Keratinocyte (primary cell): ENCODE data around the gene PTBP1. TPM values are rescaled to one million over a fixed set of nuclear protein-coding genes. Genes with fewer than 3 reads are reported as not detected.
"Not testable (repeated sequence)": the region's sequence is repeated elsewhere in the genome, so short reads cannot be mapped to it uniquely, and the experiment has no call there.

Experiments used
- DNase-seq: peaks from one replicate; pipeline ENCODE4 v3.0.0-alpha.2; 2011; ENCODE audit warnings: low read depth, missing footprints, low spot score
- FAIRE-seq: peaks from 2 replicates; lab custom pipeline; 2011; peaks lifted over from hg19 to GRCh38; lab: Jason Lieb, UNC
- H2AFZ ChIP-seq: 2 replicates; pipeline ENCODE4 v1.6.0; 2012; ENCODE audit warnings: low read length, control low read depth, inconsistent platforms; ENCODE audit not compliant: control insufficient read depth
- H3K27ac ChIP-seq: 2 replicates; pipeline ENCODE4 v1.5.1; 2011; ENCODE audit warnings: low read length; ENCODE audit not compliant: control insufficient read depth, insufficient read depth
- H3K27me3 ChIP-seq: 3 replicates; pipeline ENCODE4 v1.6.0; 2011; ENCODE audit warnings: low read length; ENCODE audit not compliant: control insufficient read depth, insufficient read depth; ENCODE audit errors: extremely low read depth
- H3K36me3 ChIP-seq, 2 experiments: 2 replicates in 1 of 2; 3 replicates in 1 of 2; pipeline ENCODE4 v1.5.1; 2011; ENCODE audit warnings: low read length in 2 of 2, mild to moderate bottlenecking in 1 of 2; ENCODE audit not compliant: control insufficient read depth in 2 of 2, insufficient read depth in 2 of 2; ENCODE audit errors: extremely low read depth in 1 of 2
- H3K4me1 ChIP-seq: 3 replicates; pipeline ENCODE4 v1.5.1; 2011; ENCODE audit warnings: low read length; ENCODE audit not compliant: control insufficient read depth, insufficient read depth; ENCODE audit errors: extremely low read depth
- H3K4me2 ChIP-seq: 3 replicates; pipeline ENCODE4 v1.6.0; 2011; ENCODE audit warnings: low read depth, low read length; ENCODE audit not compliant: control insufficient read depth, insufficient read depth; ENCODE audit errors: extremely low read depth
- H3K4me3 ChIP-seq, 3 experiments: fragments of 200-600 bp in 1 of 3; sonication (generic) in 1 of 3; 2 replicates in 2 of 3; 3 replicates in 1 of 3; pipeline ENCODE4 v1.5.1; 2011 to 2016; ENCODE audit warnings: low read length in 3 of 3, mild to moderate bottlenecking in 3 of 3, control low read depth in 2 of 3, inconsistent platforms in 1 of 3, low read depth in 1 of 3, mixed read lengths in 1 of 3, mixed run types in 1 of 3, moderate library complexity in 1 of 3; ENCODE audit not compliant: control insufficient read depth in 2 of 3, insufficient read depth in 2 of 3; ENCODE audit errors: extremely low read depth in 1 of 3
- H3K79me2 ChIP-seq: 2 replicates; pipeline ENCODE4 v1.6.0; 2012; ENCODE audit warnings: low read length; ENCODE audit not compliant: control insufficient read depth, insufficient read depth
- H3K9ac ChIP-seq: 3 replicates; pipeline ENCODE4 v1.6.0; 2011; ENCODE audit warnings: low read length; ENCODE audit not compliant: control insufficient read depth, insufficient read depth; ENCODE audit errors: extremely low read depth
- H3K9me1 ChIP-seq: 3 replicates; pipeline ENCODE4 v1.6.0; 2011; ENCODE audit warnings: low read length; ENCODE audit not compliant: control insufficient read depth, insufficient read depth; ENCODE audit errors: extremely low read depth
- H3K9me3 ChIP-seq: 2 replicates; pipeline ENCODE4 v1.5.1; 2012; ENCODE audit warnings: low read depth, low read length; ENCODE audit not compliant: control insufficient read depth
- H4K20me1 ChIP-seq: 3 replicates; pipeline ENCODE4 v1.6.0; 2011; ENCODE audit warnings: low read length; ENCODE audit not compliant: control insufficient read depth, insufficient read depth; ENCODE audit errors: extremely low read depth
- CTCF ChIP-seq, 3 experiments: IDR thresholded peaks in 1 of 3; conservative IDR thresholded peaks in 1 of 3; optimal IDR thresholded peaks in 1 of 3; 2 replicates in 2 of 3; 3 replicates in 1 of 3; pipeline versions ENCODE3 to v1.5.1; 2011; ENCODE audit warnings: low read length in 3 of 3, mild to moderate bottlenecking in 3 of 3, moderate library complexity in 2 of 3, control low read depth in 1 of 3, inconsistent platforms in 1 of 3; ENCODE audit not compliant: insufficient read depth in 2 of 3; ENCODE audit errors: extremely low read depth in 1 of 3
- EZH2 ChIP-seq: IDR thresholded peaks from one replicate; pipeline ENCODE4 v1.6.1; 2012; ENCODE audit warnings: inconsistent platforms, mild to moderate bottlenecking, low read length, moderate library complexity
- dilution Hi-C: fragments of 300-500 bp; cut with MboI; formaldehyde crosslinking; loops from one replicate; pipeline ENCODE4 v1.7.0; 2020; ENCODE audit warnings: low sequenced_read_pairs; ENCODE audit not compliant: extremely low pct_ligation_motif_present
- polyA plus RNA-seq, 5 experiments: library from polyadenylated mRNA; depleted of rRNA in 3 of 5; stranded (reverse) in 3 of 5; stranded (forward) in 1 of 5; unstranded in 1 of 5; fragments of >200 nt; gene quantifications; 1 replicate in 1 of 5; 2 replicates in 3 of 5; 3 replicates in 1 of 5; pipeline versions ENCODE4 v1.2.1 to v1.2.3, GENCODE V29; 2011 to 2012; ENCODE audit warnings: missing spikeins in 2 of 5, low read depth in 1 of 5, low replicate concordance in 1 of 5

Gene PTBP1
- polyA plus RNA-seq, 1 donor (not counting 4 experiments of a cell fraction or from before 2014, with no cell fraction given) = 117 TPM

DNA sequence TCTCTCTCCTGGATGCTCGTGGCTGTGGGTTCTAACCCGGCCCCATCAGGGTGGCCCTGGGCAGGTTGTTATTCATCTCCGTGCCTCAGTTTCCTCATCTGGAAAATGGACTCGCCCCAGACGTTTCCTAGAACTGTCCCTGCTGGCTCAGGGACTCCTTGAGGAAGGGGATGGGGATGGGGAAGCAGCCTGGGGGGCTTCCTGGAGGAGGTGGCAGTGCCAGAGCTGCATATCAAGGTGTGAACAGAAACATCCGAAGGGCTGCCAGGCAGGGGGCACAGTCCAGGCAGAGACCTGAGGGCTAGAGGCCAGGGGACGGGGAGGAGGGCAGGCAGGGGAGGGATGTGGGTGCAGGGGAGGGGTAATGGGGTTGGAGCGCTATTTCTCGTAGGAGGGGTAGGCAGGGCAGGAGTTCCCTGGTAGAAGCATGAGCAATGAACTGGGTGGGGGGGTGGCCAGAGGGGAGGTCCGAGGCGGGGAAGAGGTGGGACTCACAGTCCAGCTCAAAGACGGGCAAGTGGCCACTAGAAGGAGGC, 51.2 kb downstream of the PTBP1 start:
- FAIRE-seq = no peak
- peaks cover 4% of the 10 kb centered on the region for H4K20me1 ChIP-seq
- H3K9me1 ChIP-seq = no peaks in the 10 kb centered on the region
- TF ChIP-seq CTCF (optimal IDR thresholded peaks at IDR 0.05 in 1 of 3, IDR thresholded peaks at IDR 0.05 in 1 of 3, conservative IDR thresholded peaks at IDR 0.05 in 1 of 3; ENCODE audit: extremely low read depth in 1 of 3, insufficient read depth in 2 of 3, low read length in 3 of 3) (no peak), EZH2 (no peak)
- no peak overlapping the region for H3K4me2 ChIP-seq
- H3K9ac ChIP-seq = no peak overlapping the region
- DNase-seq = no peak
- H3K27me3 ChIP-seq = peaks cover 58% of the 10 kb centered on the region
- no peak overlapping the region for H2AFZ ChIP-seq
- no peak overlapping the region for H3K4me3 ChIP-seq
- dilution Hi-C loops = no loop called here
- H3K79me2 ChIP-seq = no peaks in the 10 kb centered on the region
- H3K27ac ChIP-seq = no peak overlapping the region
- H3K4me1 ChIP-seq = peaks cover 4% of the 10 kb centered on the region
- no peaks in the 10 kb centered on the region for H3K9me3 ChIP-seq
- no peaks in the 10 kb centered on the region for H3K36me3 ChIP-seq

GRCh38 chr19:849195-849594, 51.9 kb downstream of the PTBP1 start:
- H3K9me3 ChIP-seq, H3K4me1 ChIP-seq, H3K79me2 ChIP-seq, H2AFZ ChIP-seq, H4K20me1 ChIP-seq, H3K9ac ChIP-seq, H3K9me1 ChIP-seq, DNase-seq, dilution Hi-C loops, H3K4me2 ChIP-seq, H3K27ac ChIP-seq, FAIRE-seq, H3K4me3 ChIP-seq, H3K36me3 ChIP-seq: not testable (repeated sequence)
- H3K27me3 ChIP-seq = peaks cover 56% of the 10 kb centered on the region
